Spleen (tissue), 7 donors: ENCODE data around the gene CDNF.

Experiments
- POLR2A ChIP-seq, 3 donors: fragments of 450-650 bp; IDR thresholded peaks; one replicate each; pipeline ENCODE4 v1.5.1; 2017; ENCODE audit warnings: antibody characterized with exemption in 3 of 3, mild to moderate bottlenecking in 1 of 3
- TF ChIP-seq, protein P1 (sequence below), 11 experiments: fragments of 200-600 bp in 7 of 11; fragments of 450-650 bp in 4 of 11; sonication (generic) in 4 of 11; IDR thresholded peaks in 8 of 11; conservative IDR thresholded peaks in 3 of 11; 1 replicate in 7 of 11; 2 replicates in 4 of 11; pipeline versions ENCODE4 v1.4.0 to v1.8.0; 2016 to 2021; ENCODE audit warnings: antibody characterized with exemption in 11 of 11, inconsistent platforms in 4 of 11, mild to moderate bottlenecking in 1 of 11
- donor health status: DM: no; HTN: no; CAD: no; lungs with moderate emphysema.
- donor health status: DM: no; HTN: no; CAD: no.
- donor health status: DM: no; HTN: no; CAD: no.

DNA sequence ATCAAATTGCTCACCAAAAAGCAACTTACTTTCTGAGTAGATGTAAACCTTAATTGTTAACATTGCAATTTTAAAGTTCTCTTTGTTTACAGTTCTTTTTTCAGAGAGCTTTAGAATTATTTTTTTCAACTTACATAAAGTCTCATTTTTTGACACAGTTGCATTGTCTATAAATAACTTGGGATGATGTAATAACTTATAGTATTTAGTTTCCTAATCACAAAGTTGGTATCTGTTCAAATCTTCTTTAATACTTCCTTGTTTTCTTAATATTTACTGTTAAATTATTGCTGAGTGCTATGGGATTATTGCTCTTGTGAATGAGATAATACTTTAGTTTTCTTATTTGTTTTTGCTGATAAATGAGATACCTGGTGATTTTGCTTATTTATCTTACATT lies 21.9 kb upstream of the CDNF start:
- TF ChIP-seq, protein P1, sequence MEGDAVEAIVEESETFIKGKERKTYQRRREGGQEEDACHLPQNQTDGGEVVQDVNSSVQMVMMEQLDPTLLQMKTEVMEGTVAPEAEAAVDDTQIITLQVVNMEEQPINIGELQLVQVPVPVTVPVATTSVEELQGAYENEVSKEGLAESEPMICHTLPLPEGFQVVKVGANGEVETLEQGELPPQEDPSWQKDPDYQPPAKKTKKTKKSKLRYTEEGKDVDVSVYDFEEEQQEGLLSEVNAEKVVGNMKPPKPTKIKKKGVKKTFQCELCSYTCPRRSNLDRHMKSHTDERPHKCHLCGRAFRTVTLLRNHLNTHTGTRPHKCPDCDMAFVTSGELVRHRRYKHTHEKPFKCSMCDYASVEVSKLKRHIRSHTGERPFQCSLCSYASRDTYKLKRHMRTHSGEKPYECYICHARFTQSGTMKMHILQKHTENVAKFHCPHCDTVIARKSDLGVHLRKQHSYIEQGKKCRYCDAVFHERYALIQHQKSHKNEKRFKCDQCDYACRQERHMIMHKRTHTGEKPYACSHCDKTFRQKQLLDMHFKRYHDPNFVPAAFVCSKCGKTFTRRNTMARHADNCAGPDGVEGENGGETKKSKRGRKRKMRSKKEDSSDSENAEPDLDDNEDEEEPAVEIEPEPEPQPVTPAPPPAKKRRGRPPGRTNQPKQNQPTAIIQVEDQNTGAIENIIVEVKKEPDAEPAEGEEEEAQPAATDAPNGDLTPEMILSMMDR (IDR thresholded peaks at IDR 0.05 in 8 of 11, conservative IDR thresholded peaks at IDR 0.05 in 3 of 11) = no peak
- TF ChIP-seq POLR2A (IDR thresholded peaks at IDR 0.05) = no peak
